ENCODE results near the gene ABI1.
"Not testable (repeated sequence)": the region's sequence is repeated elsewhere in the genome, so short reads cannot be mapped to it uniquely, and the experiment has no call there.

Gene ABI1

DNA sequence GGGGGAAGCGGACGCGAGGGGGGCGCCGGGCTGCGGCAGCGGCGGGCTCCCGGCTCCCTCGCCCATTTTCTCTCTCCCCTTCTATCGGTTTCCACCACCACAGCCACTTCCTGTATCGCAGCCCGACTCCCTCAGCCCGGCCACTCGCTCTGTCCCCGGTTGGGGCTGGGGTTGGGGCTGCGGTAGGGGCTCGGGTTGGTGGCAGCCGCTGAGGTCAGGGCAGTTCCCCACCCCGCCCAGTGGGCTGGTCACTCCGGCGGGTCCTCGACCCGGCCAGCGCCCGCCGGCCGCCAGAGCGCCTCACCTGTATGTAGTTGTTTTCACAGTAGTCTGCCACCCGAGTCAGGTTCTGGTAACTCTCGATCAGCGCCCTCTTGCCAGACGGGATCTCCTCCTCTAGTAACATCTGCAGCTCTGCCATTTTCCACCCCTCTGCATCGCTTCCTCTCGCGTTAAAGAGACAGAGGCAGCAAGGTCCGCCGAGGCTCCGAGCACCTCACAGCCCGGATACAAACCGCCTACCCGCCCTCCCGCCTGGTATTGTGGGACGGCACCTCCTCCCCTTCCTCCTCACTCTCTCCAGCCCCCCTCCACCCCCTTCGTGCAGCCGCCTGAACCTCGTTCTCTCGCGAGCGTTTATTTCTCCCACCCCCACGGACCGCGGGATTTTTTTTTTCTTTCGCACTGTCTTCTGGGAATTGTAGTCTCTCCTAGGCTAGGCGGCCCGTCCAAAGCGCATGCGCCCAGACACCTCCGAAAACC is at the start of gene ABI1:
Gene ABI1, minus strand, starts transcription at position 516 of the 762 bp plus-strand sequence. Its CDS starts 95 bp downstream, at position 421.
- peak; percentile 99 for DNase-seq

- DNase-seq = no peak
Measured at GRCh38 chr10:26909753-26910152, 49.0 kb upstream of the ABI1 start.

DNA sequence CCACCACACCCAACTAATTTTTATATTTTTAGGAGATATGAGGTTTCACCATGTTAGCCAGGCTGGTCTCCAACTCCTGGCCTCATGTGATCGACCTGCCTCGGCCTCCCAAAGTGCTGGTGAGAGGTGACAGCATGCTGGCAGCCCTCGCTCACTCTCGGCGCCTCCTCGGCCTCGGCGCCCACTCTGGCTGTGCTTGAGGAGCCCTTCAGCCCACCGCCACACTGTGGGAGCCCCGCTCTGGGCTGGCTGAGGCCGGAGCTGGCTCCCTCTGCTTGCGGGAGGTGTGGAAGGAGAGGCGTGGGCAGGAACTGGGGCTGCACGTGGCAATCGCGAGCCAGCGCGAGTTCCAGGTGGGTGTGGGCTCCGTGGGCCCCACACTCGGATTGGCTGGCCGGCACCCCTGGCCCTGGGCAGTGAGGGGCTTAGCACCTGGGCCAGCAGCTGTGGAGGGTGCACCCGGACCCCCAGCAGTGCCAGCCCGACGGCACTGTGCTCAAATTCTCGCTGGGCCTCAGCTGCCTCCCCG is 44.6 kb upstream of the ABI1 start:
- DNase-seq = not testable (repeated sequence)

- no peak for DNase-seq
Measured at GRCh38 chr10:26903431-26904217, 42.9 kb upstream of the ABI1 start.

GRCh38 chr10:26892306-26892923 is 31.7 kb upstream of the ABI1 start:
- peak; percentile 97 for DNase-seq

DNA sequence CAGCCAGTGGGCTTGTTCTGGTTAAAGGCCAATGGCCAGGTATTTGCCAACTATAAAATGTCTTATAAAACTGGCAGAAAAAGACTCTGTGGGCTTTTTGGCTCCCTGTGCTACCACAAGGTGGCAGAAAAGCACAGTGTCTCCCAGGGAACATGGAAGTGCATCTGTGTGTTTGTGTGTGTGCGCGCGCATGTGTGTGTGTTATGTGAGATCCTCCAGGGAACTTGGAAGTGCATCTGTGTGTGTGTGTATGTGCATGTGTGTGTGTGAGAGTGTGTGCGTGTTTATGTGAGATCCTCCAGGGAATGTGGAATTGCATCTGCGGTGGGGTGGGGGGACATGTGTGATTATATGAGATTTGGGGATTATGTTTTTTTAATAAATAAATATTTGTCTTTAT is 30.2 kb upstream of the ABI1 start:
- peak; percentile 88 for DNase-seq

DNA sequence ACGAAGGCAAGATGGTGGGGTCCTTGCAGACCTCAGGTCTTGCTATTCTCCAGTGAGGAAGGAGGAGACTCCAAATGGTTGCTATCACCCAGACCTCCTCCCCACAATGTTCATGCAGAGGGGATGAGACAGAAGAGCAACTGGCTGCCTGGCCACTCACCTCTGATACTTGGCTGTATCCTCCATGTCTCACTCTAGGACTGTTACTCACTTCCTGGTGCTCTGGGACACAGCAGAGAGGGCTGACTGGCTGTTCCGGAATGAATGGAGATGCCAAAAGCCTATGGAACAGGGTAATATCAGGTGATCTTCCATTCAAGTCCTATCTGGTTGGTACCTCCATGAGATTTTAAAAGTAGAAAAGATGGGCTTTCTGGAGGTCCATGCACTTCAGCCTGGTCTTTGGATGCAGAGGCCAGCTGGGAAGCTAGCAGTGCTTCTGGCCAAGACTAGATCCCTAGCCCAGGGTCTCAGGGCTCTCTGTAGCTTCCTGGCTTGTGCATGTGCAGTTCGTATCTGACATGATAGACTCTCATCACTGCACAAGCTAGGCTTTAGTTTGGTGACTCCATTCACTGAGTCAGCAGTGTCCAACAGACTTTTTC is 27.0 kb upstream of the ABI1 start:
- no peak for DNase-seq

GRCh38 chr10:26881600-26882331 is 21.0 kb upstream of the ABI1 start:
- DNase-seq = peak; percentile 53

DNA sequence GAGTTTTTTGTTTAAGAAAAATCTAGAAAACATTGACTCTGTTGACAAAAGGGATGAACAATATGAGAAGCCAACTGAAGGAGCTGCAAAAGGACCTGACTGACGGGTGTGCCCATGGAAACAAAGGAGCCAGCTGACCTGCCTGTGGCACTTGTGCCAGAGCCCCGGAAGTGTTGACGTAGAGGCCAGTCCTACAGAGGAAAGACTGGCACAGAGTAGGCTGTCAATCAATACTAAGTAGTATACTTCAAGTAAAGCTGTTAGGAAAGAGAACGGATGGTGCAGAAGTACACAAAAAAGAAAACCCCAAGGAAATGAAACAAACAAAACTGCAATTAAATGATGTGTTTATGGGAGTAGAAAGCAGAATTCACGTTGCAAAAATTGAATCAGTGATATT is 19.0 kb upstream of the ABI1 start:
- no peak for DNase-seq

DNA sequence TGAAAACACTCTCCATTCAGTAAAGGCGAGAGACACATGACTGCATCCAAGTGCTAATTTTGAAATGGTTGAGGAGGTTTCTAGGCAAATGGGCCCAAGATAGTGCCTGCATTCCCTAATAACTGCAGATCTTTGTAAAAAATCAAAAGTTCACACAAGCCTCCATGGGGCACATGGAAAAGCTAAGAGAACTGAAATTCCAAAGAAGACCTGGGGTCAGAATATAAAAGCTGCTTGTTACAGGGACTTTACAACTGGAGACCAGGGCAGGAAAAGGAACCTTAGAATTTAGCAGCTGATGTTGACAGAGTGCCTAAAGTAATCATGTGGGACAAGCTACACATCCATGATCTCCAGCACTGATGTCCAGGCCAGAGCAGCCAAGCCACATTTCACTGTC is 10.0 kb upstream of the ABI1 start:
- DNase-seq = no peak

GRCh38 chr10:26869528-26869927 is 8.8 kb upstream of the ABI1 start:
- DNase-seq = peak; percentile 79

GRCh38 chr10:26863351-26864076 is 2.8 kb upstream of the ABI1 start:
- no peak for DNase-seq

- DNase-seq = no peak
Measured at GRCh38 chr10:26861205-26861998, 644 bp upstream of the ABI1 start.

DNA sequence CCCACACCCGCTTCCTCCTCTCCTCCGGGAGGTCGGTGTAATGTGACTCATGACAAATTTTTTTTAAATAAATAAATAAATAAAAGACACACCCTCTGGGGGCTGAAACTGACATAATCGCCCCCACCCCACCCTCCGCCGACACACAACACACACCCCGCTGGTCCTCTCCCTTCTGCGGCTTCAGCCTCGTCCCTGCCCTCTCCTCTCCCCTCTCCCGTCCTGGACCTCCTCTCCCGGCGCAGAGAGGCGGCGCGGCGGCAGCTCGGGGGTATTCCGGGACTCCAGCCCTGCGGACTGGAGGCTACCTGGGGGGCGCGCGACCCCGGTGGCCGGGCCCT is 686 bp downstream of the ABI1 start:
- peak; percentile 57 for DNase-seq

GRCh38 chr10:26859241-26860101 is 1.3 kb downstream of the ABI1 start:
- DNase-seq = no peak

GRCh38 chr10:26858707-26859034 is 2.1 kb downstream of the ABI1 start:
- no peak for DNase-seq

DNA sequence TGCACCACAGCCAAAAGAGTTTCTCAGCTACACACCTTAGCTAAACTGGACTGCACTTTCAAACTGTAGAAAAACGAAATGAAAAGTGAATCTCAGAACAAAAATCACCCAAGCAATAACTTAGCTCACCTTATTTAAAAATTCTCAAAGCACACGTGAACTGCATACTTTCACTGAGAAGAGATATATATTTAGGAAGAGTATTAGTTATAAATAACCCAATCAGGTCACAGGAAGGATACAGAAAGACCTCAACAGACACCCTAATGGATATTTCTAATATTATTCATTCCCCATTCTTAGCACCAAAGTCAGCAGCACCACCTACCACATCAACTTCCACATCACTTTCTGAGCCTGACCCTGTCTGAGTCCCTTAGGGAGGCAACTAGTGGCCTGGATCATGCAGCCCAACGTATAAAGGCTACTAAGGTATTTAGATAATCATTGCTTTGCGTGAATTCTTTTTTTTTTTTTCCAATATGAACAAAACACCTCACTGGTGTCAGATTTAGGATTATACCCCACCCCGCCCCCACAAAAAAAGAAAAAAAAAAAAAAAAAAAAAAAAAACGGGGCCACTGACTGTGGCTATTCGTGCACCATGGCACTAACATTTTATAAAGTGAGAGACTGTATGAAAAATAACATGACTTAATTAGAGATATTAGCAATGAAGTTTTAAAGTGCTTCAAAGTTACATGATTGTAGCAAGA is 2.6 kb downstream of the ABI1 start:
- peak; percentile 14 for DNase-seq

DNA sequence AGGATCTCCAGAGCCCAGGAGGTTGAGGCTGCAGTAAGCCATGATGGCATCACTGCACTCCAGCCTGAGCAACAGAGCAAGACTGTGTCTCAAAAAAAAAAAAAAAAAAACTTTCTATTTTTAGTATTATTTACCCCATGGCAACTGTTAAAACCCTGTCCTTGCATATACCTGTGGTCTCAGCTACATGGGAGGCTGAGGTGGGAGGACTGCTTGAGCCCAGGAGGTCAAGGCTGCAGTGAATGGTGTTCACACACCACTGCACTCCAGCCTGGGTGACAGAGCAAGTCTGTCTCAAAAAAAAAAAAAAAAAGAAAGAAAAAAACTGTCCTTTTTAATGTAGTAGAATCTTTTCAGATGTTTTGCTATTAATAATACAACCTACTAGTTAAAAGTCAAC is 3.2 kb downstream of the ABI1 start:
- not testable (repeated sequence) for DNase-seq

- DNase-seq = peak; percentile 54
Measured at GRCh38 chr10:26855186-26855585, 5.6 kb downstream of the ABI1 start.

Data from MV-4-11 (cell line).